Activated CD8-positive, alpha-beta memory T cell treated with anti-CD3 and anti-CD28 coated beads for 4 hours (primary cell): Measurements from ENCODE around the gene FMNL3.
A peak's percentile ranks its signal among the peaks of the same experiment; 100 is the strongest.
"Not testable (repeated sequence)": the region's sequence is repeated elsewhere in the genome, so short reads cannot be mapped to it uniquely, and the experiment has no call there.

Source experiments
- DNase-seq, 2 donors: peaks; one replicate each; pipeline ENCODE4 v3.0.0-alpha.2; 2020; ENCODE audit warnings: low read depth in 2 of 2

Gene FMNL3

DNA sequence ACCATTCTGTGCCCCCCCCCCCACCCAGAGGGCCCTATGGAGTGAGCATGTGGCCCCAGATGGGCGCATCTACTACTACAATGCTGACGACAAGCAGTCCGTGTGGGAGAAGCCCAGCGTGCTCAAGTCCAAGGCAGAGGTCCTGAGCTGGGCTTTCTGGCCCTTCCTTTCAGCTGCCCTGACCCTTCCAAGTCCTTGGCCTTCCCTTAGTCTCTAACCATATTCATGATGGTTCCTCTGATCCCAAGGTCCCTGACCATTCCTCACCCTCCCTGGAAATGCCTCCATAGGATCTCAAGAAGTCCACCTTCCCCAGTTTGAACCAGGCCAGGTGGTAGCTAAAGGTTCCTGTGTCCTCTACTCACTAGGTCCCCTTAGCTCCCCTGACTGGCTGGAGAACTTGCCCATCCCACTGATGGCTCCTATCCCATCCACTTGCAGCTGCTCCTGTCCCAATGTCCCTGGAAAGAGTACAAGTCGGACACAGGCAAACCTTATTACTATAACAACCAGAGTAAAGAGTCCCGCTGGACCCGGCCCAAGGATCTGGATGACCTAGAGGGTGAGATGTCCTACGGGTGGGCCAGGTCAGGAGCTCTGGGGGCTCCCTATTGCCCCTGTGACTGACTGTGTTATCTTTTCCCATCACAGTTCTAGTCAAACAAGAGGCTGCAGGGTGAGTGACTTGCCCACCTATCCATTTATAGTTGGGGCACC is 74.1 kb downstream of the FMNL3 start:
- DNase-seq = no peak

DNA sequence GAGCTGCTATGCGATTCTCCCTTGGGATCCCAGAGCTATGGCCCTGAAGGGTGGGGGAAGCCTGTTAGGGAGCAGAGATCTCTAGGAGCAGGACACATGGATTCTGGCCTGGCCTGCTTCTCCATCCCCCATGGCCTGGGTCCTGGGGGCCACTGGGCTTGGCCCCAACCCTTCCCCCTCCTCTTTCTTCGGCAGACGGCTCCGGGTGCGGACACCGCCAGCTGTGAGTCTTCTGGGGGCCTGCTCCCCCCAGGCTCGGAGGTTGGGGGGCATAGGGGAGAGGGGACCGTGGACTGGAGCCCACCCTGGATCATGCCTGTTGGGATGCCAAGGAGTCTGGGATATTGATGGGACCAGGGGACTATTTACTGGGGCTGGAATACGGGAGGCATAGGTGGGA is 74.8 kb downstream of the FMNL3 start:
- no peak for DNase-seq

DNA sequence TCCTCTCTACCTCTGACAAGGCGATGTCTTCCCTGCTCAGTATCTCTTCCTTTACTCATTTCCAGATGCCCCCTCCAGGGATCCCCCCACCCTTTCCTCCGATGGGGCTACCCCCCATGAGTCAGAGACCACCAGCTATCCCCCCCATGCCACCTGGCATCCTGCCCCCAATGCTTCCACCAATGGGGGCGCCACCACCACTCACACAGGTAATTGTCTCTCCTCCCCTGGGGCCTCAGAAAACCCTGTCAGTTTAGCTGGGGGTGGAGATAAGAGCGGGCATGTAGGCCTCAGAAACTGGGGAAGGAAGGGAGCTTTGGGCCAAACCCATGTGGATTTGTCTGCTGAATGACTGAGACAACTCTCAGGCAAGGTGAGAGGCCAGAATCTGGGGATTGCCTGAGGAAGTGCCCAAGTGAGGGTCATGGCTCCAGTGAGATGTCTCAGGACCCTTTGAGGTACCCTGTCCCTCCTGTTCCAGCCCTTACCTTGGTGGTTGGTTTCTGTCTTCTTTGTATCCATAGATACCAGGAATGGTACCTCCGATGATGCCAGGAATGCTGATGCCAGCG is 75.8 kb downstream of the FMNL3 start:
- DNase-seq = no peak

DNA sequence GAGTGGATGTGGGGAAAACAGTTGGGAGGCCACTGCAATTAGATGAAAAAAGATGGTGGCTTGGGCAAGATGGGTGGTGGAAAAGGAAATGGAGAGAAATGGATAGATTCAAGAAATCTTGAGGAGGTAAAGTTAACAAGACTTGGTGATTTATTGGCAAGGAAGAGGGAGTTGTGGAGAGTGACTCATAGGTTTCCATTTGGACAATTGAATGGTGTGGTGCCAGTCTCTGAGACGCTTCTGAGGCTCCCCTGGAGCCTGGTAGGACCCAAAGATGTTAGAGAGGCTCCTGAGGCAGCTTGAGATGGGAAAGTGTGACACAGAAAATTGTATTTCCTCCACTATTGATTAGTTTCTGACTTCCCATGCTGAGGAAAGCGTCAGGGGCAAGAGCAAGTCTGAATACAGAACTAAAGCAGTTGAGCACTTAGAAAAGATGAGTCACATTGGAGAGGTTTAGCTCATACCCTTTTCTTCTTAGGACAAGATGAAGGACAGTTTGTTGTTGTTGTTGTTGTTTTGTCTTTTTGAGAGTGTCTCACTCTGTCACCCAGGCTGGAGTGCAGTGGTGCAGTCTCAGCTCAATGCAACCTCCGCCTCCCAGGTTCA is 79.3 kb downstream of the FMNL3 start:
- DNase-seq = no peak

DNA sequence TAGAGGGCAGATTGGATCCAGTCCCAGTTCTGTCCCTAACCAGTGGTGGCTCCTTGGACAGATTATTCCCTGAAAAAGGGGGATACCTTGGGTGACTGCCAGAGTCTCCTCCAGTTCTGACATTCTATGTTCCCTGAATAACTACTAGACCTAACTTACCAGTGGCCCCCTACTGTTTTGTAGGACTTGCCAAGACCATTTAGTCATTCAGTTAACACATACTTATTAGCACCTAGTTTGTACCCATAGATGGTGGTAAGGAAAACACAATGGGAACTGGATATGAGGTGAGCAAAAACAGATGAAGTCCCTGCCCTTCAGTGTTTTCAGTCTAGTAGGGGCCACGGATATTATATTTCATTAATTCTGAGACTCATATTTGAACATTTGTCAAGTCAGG is 80.4 kb downstream of the FMNL3 start:
- DNase-seq = no peak

DNA sequence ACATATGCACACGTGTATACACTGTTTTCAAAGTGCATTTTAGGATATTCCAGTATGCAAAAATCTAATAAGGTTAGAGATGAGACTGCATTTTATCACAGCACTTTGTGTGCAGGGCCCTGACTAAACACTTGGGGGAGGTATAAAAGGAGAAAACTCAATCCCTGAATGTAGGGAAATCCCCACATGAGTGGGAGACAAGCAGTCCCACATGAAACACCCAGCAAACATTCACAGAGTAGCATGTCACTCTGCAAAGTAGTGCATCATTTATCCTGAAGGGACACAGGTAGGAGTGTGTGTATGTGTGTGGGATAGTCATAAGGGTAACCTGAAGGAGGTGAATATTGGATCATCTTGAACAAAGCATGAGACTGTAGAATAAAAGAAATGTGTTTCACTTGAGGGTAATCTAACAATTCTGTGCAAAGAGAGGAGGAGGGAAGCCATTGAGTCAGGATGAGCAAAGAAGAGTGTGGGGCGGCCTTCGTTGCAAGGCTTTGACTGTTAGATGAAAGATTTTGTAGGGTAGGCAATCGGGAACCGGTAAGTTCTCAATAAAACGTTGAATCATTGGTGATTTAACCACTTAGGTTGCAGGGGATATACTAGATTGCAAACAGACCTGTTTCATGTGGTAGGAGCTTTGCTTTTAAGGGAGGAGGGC is 80.9 kb downstream of the FMNL3 start:
- no peak for DNase-seq

DNA sequence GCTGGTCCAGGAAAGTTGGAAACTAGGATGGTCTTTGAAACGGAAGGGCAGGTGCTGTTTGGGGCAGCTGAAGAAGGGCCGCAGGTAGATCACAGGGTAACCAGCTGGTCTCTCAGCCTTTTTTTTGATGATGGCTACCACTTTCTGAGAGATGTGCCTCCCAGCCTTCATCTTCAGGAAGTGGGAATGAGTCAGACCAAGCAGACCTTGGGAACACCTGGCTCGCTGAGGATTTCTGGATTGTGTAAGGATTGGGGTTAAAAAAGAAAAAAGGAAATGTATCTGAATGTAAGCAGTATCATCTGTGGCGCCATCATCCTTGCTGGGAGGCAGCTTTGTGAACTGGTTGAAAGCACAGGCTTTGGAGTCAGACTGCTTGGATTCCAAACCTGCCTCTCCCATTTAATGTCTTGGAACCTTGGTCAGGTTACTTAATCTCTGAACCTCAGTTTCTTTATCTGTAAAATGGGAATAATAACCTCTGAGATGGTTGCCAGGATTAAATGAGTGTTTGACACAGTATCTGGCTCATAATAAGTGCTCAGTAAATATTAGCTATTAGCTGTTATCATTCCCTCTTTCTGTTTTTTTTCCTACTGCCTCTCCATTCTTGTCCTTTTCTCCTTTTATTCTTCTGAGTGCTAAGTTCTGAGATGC is 82.2 kb downstream of the FMNL3 start:
- DNase-seq = no peak

DNA sequence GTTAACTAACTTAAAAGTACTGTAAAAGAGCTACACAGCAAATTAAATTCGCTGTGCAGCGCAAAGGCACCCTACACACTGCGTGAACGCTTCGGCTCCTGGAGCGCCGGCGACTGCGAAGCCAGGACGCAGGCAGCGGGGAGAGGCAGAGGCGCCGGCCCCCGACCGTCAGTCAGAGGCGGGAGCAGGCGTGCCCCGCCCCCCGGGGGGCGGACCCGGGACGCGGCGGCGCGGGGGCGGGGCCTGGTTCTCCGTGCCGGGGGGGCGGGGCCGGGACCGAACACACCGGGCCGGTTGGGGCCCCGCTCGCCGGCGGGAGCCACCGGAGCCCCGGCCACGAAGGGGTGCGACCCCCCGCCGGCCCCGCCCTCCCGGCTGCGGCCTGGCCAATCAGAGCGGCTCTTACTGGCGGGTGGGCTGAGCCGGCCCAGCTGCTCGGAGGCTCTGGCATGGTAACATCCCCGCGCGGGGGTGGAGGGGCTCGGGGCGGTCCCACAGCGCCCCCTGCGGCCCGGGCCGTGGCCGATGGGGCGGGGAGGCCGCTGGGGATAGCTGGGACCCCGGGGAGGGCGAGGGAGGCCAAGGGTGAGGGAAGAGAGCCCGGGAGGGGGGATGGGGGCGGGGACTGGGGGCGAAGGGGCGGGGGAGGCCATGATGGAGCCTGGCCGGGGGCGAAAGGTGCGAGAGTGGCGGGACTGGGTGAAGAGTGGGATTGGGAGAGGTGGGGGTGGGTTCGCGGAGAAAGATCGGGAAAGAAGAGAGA is 83.9 kb downstream of the FMNL3 start, which contains the start of gene PRPF40B:
TSS of gene PRPF40B (plus strand) at position 420 of the 763 bp plus-strand sequence. CDS start at position 450, 30 bp downstream.
- peak; percentile 59 to 73 for DNase-seq

DNA sequence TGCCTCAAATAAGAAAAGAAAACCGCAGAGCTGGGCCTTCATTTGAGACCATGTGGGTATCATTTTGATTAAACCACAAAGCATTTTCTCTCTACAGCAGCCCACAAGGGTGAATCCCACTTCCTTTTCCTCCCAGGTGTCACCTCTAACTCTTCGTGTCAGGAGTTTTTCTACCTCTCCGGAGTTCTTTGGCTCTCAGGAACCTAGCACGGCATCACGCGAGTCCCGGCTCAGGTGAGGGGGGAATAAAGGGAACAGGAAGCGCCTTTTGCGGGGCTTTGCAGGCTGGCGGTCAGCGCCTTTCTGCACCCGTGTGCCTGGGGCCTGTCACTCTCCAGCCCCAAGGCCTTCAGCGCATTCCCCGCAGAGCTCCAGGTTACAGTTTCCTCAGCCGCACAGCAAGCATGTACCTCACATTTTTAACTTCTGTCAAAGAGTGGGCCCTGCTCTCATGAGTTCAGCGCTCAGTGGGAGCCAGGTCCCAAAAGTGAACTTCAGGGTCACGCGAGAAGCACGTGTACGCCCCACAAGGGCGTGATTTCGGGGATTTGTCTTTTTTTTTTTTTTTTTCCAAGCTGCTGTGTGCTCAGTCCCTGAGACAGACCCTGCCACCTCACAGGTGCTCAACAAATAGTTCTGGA is 84.6 kb downstream of the FMNL3 start:
- peak in 1 of 2 donors; percentile 12 for DNase-seq

DNA sequence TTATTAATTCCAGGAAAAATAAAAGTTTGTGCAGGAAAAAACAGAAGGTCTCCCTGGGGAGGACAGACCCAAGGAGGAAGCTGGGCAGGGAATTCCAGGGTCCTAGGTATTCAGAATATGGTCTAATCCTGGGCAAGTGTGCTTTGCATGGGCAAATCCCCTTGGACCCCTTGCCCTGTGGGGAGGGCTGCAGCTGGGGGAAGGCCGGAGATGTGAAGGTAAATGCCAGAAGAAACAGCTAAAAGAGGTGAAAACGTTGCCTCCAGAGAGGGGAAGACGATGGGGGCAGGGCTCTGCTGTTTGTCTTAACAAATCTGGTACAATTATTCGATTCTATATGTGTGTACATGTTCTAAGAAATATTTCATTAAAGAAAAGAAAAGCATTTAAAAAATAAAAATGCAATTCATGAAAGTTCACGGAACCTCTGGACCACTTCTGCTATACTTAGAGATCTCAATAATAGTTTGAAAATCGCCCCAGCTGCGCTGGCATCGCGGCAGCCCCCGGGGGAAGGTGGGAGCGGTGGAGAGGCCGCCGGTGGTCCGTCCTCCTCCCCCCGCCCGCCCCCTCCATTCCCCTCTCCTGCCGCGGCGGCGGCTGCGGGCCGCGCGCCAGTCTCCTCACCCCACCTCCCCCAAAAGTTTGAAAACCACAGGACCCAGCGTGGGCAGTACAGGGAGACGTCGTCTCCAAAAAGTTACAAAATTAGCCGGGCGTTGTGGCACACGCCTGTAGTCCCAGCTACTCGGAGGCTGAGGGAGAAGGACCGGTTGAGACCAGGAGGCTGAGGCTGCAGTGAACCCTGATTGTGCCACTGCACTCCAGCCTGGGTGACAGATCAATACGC is 85.3 kb downstream of the FMNL3 start:
- DNase-seq = no peak

DNA sequence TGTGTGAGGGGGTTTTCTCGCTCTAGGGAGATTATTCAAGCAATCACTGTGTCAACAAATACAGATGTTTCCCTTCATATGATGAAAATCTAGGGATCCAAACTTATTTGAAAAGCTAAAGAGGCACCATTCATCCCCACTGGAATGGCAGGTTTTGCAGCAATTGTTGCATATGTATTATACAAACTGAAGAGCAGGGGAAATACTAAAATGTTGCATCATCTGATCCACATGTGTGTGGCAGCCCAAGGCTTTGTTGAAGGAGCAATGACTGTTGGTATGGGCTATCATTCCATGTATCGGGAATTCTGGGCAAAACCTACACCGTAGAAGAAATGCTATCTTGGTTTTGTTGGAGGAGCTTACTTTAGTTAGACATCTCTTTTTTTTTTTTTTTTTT is 87.9 kb downstream of the FMNL3 start:
- DNase-seq = no peak

DNA sequence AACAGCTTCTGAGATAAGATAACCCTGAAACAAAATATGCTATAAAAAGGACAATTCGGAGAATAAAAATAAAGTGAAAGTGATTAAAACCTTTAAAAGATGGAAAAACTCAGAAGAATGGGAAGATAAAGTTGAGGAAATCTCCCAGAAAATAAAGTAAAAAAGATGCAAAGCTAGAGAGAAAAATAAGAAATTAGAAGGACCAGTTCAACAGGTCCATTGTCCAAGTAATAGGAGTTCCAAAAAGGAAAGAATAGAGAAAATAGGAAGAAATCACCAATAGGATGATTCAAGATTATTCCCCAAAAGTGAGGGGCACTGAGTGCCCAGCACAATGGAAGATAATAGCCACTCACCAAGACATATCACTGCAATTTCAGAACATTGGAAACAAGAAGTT is 88.6 kb downstream of the FMNL3 start:
- no peak for DNase-seq

DNA sequence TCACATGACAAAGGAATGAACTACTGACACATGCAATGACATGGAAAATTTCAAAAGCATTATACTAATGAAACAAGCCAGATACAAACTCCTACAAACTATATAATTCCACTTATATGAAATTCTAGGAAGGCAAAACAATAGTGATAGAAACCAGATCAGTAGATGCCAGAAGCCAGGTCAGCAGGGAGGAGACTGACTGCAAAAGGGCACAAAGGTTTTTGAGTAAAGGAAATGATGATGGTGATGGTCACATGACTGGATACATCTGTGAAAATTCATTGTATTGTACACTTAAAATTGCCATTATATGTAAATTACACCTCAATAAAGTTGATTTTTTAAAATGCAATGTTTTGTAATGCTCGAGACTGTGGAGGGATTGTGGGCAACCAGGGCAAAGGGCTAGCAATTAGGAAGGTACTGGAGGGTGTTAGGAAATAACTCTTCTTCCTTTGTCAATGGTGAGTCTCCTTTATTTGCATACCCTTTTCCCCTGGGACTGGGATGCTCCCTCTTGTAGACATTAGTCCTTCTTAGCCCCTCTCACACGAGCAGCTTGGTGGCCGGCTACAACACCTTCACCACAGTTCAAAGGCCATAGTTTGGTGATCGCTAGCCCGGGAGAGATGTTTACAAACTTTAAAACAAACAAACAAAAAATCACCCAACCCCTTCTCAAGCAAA is 90.5 kb downstream of the FMNL3 start:
- no peak for DNase-seq

DNA sequence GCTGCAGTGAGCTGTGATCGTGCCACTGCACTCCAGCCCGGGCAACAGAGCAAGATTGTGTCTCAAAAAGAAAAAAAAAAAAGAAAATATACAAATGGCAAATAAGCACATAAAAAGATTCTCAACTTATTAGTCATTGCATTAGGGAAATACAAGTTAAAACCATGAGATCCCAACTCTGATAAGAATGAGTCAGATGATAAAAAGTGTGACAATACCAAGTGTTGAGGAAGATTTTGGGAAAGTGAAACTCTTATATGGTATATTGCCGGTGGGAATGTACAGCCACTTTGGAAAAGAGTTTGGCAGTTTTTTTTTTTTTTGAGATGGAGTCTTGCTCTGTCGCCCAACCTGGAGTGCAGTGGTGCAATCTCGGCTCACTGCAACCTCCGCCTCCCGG is 91.5 kb downstream of the FMNL3 start:
- no peak for DNase-seq

DNA sequence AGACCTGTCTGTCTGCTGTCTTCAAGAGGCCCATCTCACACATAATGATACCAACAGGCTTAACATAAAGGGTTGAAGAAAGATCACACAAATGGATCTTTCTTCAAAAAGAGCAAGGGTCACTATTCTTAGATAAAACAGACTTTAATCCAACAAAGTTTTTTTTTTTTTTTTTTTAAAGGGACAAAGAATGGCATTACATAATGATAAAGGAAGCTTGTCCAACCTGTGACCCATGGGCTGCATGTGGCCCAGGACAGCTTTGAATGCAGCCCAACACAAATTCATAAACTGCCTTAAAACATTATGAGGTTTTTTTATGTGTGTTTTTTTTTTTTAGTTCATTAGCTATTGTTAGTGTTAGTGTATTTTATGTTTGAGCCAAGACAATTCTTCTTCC is 95.0 kb downstream of the FMNL3 start:
- no peak for DNase-seq

DNA sequence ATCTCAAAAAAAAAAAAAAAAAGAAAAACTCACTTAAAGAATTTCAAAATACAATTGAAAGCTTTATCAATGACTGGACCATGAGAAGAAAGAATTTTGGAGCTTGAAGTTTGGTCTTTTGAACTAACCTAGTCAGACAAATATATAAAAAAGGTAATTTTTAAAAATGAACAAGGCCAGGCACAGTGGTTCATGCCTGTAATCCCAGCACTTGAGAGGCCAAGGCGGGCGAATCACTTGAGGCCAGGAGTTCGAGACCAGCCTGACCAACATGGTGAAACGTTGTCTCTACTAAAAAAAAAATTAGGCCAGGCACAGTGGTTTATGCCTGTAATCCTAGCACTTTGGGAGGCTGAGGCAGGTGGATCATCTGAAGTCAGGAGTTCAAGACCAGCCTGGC is 96.4 kb downstream of the FMNL3 start:
- not testable (repeated sequence) for DNase-seq

DNA sequence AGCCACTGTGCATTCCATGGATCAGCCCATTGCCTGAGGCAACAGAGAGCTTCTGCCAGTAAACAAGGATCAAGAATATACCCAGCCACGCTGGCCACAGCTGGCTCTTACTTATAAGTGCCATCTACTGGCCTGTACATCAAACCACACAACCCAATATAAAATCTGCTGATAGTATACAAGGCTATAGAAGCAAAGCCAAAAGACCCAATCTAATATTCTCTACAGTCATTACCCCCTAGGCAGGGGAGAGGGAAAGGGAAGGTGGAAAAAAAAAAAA is 97.4 kb downstream of the FMNL3 start:
- DNase-seq = no peak

DNA sequence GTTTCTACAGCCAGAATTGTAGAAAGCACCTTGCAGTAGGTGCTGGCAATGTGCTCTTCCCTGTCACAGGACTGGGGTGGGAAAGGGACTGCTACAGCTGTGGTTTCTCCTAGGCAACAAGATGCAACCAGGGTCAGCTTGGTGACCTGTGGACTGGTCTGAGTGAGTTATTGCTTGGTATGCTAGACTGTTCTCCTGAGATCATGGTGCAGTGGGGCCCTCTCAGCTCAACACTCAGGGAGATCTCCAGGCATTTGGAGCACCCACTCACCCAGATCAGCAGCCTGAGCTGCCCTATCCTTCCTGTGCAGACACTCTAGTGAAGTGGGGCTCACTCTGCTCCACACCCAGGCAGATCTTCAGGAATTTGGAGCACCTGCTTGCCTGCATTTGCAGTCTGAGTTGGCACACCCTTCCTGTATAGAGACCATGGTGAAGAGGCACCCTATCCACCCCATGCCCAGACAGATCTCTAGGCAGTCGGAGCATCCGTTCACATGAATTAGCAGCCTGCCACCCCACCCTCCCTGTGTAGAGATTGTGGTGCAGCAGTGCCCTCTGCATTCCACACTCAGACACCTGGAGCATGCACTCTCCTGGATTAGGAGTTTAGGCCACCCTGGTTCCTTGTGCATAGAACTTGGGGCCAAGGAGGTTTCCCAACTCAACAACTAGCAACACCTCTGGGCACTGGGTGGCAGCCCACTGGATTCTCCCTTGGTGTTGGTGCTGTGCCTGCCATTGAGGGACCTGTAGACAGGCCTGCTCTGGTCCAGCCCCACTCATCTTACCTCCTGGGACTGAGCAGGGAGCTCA is 97.9 kb downstream of the FMNL3 start:
- no peak for DNase-seq

DNA sequence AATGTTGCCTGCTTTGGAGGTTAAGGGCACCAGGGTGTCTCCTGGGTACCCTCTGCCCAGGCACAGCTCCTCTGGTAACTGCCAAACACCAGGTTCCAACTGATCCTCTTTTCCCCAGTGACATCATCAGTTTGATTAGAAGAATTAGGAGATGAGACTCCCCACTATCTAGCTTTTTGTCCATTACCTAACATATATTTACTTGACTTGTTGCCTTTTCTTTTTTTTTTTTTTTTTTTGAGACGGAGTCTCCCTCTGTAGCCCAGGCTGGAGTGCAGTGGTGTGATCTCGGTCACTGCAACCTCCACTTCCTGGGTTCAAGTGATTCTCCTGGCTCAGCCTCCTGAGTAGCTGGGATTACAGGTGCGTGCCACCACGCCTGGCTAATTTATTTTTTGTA is 101.7 kb downstream of the FMNL3 start, which contains the start of gene FAM186B:
TSS of gene FAM186B (minus strand) at position 101 of the 400 bp plus-strand sequence. CDS start 162 bp downstream, outside the sequence.
- DNase-seq = not testable (repeated sequence)
